IPS-18c (cell line): ENCODE measurements around the gene AGTR1.

Experiments used
- H3K4me3 ChIP-seq: 2 replicates; pipeline ENCODE4 v1.7.0; 2013; ENCODE audit warnings: low read depth, mild to moderate bottlenecking, low read length, moderate library complexity; ENCODE audit not compliant: insufficient read depth
- H3K9me3 ChIP-seq: one replicate; pipeline ENCODE4 v1.6.1; 2013; ENCODE audit warnings: mild to moderate bottlenecking, low read length, moderate library complexity; ENCODE audit not compliant: control insufficient read depth, insufficient read depth

AGTR1 gene

DNA sequence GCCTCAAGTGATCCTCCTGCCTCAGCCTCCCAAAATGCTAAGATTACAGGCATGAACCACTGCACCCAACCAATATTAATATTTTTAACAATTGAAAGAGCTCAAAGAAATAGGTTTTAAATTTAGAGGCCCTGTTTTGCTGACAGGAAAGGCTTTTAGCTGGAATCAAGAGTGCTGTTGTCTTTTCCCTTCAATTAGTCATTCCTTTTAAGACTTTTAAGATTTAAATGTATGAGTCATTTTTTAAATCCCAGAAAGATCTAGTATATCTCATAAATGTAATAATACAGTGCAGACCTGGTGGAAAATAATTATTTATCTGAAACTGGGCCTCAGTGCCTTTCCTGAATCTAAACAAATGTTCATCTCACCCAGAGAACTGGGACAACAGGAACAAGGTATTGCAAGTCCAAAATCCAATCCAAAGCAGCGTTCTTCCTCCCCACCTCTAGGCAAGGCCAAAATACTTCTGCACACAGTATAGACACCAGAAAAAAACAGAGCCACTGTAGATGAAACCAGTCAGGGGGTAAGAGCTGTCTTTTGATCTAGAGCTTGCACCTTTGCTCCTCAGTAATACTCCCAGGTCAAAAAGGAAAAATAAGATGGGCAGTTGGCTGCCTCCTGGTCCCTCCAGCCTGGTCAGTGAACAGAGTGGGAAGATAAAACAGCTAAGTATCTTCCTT is 14.4 kb downstream of the AGTR1 start:
- H3K4me3 ChIP-seq, result no peak overlapping the region
- no peaks in the 10 kb centered on the region for H3K9me3 ChIP-seq

DNA sequence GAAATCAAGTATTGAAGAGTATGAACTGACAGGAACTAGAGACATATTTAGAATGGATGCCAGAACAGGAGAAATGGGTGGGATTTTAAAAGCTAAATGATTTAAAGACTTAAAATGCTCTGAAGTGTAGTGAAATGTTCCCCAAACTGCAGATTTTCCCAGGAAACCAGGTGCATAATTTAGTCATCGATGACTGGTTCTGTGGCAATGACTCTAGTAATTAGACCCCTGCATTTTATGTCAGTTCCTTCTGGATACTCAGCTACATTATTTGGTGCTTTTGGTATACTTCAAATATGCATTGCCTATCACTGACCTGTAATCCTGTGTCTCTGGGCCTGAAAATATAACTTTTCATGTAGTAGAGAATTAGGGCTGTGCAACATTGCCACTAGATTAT is 16.8 kb downstream of the AGTR1 start:
- Histone ChIP-seq H3K9me3 (no peaks in the 10 kb centered on the region), H3K4me3 (no peak overlapping the region)

DNA sequence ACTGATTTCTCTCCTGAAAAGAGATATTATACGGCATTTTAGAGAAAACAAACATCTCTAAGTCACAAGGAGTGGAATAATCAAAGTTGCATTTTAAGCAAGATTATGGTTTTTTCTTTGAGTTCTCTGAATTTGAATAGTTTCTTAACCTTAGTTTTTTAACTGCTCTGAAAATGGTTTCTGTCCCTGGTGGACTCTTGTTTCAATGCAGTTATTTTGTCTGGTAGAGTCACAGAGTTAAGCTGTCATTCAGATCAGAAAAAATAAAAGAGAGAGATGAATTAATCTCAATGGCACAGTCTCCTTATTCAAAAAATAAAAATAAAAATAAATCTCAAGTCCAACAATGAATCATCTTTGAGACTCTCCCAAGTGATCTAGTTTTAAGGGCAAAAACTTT is 19.0 kb downstream of the AGTR1 start:
- Histone ChIP-seq H3K4me3 (no peak overlapping the region), H3K9me3 (no peaks in the 10 kb centered on the region)

DNA sequence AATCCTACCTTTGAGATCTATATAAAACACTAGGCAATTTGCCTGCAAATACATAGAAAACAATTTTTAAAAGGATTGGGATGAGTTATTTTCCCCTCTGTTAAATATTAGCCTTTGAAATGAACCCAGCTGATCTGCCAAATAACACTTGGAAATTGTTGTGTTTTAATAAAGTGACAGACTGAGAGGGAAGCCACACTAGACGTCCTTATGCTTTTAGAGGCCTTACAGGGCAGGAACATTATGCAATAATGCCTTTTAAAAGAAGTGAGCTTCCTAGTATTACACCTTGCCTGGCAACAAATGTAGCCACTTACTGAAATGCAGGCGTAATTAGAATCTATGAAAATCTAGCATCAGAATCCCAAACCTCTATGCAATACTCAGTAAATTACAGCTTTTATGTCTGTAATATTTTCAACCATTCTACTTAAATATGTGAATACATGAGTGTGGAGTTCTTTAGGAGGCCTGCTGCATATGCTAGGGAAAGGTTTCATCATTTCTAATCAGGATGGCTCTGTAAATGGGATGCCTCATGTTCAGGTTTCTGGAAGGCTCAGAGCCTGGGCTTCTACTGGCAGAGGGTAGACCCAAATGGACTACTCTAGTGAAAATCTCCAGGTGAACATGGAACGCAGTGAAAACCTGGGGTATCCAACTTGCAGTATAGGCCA is 20.3 kb downstream of the AGTR1 start:
- H3K9me3 ChIP-seq, result no peaks in the 10 kb centered on the region
- no peak overlapping the region for H3K4me3 ChIP-seq

DNA sequence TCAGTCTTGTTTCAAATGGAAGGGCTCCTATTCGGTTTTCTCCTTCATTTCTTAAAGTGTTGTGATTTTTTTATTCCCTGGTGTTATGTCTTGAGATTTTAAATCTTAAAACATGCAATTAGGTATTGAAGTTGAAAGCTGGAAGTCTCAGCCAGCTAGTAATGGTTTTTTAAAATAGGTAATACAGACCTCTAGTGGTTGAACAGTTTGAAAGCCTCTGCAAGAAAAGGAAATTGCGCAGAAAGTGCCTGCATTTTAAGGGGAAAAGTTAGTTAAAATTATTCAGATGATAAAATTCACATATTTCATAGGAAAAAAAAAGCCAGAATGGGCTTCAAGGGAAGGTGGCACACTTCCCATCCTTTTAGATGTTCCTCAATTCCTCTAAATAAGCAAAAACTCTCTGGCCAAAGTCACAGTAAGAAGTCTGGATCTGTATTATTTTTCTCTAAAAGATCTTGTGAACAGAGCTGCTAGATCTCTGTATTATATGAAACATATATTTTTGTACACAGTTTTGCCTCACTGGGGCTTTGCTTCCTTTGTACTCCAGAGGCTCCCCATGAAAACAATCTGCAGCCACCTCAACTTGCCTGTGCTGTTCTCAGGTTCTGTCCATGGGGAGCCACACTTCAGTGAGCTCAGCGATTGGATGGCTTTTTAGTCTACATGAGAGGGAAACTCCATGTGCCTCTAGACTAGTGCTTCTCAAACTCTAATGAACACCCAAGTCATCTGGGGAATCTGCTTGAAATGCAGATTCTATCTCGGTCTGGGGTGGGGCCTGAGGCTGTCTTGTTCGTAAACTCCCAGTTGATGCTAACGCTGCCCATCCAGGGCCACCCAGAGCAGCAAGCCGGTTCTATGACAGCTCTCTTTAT is 21.5 kb downstream of the AGTR1 start:
- Histone ChIP-seq H3K4me3 (no peak overlapping the region), H3K9me3 (no peaks in the 10 kb centered on the region)

DNA sequence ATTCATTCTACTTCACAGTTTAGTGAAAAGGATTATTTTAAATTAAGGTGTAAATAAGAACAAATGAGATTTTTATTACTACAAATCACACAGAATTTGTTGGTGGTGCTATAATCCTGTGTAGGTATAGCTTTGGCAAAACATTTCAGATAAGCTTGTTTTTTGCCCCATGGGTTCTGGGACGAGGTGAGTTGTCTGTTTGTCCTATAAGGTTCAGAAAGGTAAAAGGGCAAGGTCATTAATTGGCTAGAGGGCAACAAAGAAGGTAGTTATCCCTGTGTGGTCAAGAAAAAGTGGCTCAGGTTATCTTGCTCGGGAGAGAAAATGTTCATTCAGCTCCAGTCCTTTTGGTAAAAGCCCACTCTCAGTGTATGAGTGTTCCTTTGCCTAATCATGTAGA is 23.2 kb downstream of the AGTR1 start:
- H3K9me3 ChIP-seq, result no peaks in the 10 kb centered on the region

DNA sequence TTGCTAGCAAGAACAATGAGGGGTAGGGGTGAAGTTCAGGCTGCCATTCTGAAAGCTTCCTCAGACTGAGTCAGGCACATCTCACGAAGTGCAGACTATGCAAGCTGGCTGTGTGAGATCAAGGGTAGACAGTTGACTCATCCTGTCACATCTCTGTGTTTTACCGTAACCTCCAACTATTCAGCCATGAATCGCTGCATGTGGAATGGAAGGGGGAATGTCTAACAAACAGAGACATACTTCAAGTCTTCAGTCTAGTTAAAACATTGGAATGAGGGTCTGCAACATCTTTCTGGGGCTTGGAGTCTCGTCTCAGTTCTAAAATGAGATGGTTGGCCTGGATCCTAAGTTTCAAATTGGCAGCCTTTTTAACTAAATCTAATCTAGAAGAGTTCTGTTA is 25.9 kb downstream of the AGTR1 start:
- no peak overlapping the region for H3K4me3 ChIP-seq
- no peaks in the 10 kb centered on the region for H3K9me3 ChIP-seq

More for the DNA sequence above, 23.2 kb downstream of the AGTR1 start:
- no peak overlapping the region for H3K4me3 ChIP-seq

DNA sequence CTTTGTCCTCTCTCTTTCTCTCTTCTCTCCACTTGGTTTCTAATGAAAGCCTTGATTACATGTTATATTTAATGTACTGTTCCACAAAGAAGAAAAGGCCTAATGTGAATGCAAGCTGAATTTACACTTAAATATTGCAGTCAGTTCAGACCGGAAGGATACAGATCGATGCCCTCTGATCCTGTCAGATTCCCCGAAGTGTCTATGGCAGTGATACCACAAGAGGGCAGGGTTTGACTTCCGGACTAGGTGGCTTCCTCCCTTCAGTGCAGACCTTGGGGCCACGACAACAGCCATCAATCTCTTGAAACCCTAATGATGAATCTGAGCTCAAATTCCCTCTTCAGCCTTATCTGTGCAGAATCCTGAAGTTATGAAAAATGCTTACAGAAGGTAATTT is 29.5 kb downstream of the AGTR1 start:
- Histone ChIP-seq H3K9me3 (no peaks in the 10 kb centered on the region), H3K4me3 (no peak overlapping the region)

DNA sequence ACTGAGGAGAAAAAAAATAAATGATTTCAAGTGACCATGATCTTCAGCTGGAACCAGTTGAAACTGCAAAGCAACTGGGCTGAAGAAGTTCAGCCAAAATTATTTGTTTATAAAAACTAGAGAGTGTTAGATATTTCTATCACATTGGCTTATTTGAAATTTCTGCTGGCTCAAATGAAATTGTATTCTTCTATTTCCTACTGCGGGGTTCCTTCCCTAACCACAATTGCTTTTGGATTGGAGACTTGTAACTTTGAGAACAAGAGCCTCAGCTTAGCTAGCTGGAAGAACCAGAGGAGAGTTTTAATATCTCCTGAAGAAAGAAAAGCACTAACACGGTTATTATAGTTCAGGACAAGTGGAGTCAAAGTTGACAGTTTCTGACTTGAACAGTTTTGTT is 31.1 kb downstream of the AGTR1 start:
- H3K9me3 ChIP-seq, result no peaks in the 10 kb centered on the region
- no peak overlapping the region for H3K4me3 ChIP-seq

DNA sequence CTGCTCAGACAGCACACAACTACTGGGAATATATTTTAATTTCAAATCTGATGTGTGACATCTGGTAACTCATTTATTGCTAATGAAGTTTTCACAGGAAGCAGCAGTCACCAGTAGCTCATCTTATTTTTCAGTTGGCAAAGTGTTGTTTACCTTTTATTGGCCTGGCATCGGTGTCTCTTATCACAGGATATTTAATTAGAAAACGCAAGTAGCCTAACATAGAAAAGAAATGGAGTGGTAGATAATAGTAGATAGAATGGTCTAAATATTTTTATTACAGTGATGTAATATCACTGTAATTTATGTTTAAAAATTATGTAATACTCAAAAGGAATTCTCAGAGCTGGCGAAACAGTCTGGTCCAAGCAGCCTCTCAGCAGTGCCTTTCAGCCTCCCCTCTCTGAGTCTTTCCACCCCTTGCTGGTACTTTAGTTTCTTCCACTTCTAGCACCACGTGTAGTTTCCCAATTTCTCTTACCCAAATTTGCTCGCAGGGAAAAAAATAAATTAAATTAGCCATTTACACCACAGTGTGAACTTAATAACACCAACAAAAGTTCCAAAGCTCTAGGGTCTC is 31.9 kb downstream of the AGTR1 start:
- H3K4me3 ChIP-seq, result no peak overlapping the region
- no peaks in the 10 kb centered on the region for H3K9me3 ChIP-seq

DNA sequence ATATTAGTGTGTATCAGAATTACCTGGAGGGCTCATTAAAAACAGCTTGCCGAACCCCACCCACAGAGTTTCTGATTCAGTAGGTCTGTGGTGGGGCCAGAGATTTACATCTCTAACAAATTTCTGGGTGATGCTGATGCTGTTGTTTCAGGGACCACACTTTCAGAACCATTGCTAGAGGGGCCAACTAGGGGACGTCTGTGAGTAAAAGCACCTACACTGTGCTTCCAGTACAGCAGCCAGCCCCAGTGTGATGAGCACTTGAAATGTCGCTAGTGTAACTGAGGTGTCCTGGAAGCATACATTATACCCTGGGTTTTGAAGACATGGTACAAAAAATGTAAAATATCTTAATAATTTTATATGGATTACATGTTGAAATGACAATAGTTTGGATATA is 33.0 kb downstream of the AGTR1 start:
- no peaks in the 10 kb centered on the region for H3K9me3 ChIP-seq
- H3K4me3 ChIP-seq, result no peak overlapping the region

DNA sequence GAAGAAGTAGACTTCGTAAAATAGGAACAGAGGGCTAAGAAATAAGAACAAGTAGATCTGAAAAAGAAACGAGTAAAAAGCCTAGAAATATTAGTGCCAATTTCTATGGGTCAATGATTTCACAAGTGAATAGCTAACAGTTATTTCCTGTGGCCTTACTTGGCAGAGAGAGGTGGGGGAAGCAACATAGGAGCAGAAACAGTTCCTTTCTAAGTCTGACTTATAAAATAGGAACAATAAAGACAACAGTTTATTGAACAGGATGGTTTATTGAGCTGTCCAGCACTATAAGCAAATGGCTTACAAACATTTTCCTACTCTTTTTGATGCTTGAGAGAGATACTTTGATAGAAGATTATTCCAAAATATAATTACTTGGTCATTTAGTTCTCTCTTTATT is 37.9 kb downstream of the AGTR1 start:
- H3K9me3 ChIP-seq, result no peaks in the 10 kb centered on the region
- H3K4me3 ChIP-seq, result no peak overlapping the region

DNA sequence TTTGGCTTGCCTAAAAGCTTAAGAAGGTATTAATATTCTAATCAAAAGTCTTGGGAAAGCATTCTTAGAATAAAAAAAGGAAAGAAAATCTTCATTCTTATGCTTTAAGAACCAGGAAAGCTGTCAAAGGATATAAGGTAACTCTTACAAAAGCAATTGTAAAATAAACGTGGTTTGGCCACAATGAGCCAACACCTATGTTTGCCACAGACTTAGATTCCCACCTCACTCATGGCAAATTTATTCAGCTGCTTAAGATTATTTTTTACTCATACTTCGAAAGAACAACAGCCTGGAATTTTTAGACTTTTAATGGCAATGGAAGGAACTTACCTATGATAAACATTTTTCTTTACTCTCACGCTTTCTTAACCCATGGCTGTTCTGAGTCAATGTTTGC is 38.4 kb downstream of the AGTR1 start:
- Histone ChIP-seq H3K9me3 (no peaks in the 10 kb centered on the region), H3K4me3 (no peak overlapping the region)

DNA sequence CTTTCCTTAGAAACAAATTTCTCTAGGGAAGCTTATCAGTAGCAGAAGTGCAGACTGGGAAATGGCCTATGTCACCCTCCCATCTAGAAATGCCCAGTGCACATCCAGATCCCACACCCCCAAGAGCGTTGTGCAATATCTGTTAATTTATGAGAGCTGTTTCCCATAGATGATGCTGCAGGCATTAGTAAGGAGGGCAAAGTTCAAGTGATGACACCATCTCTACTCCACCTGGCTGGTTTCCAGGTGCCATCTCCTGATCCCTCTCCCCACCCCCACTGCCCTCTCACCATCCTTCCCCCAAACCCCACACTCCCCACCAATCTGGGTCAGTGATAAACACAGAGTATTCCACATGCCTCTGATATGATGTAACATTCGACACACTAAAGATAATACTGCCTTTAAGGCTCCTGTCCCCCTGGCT is 39.4 kb downstream of the AGTR1 start:
- no peaks in the 10 kb centered on the region for H3K9me3 ChIP-seq
- no peak overlapping the region for H3K4me3 ChIP-seq

DNA sequence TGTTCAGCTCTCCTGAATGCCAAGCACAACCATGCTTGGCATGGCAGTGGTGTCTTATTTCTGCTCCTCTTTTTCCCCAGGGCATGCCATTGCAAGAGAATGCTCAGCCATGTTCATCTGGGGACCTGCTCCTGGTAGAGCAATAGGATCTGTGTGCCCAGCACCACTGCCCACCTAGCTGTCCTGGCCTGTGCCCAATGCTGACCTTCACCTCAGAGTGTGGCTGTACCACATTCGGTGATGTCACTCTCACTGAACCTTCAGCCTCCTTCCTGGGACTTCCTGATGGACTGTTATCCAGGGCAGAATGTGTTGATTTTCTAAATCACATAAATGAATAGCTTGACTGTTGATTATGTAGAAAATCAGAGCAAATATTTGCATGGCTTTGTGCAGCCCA is 42.0 kb downstream of the AGTR1 start:
- H3K4me3 ChIP-seq, result no peak overlapping the region
- no peaks in the 10 kb centered on the region for H3K9me3 ChIP-seq

DNA sequence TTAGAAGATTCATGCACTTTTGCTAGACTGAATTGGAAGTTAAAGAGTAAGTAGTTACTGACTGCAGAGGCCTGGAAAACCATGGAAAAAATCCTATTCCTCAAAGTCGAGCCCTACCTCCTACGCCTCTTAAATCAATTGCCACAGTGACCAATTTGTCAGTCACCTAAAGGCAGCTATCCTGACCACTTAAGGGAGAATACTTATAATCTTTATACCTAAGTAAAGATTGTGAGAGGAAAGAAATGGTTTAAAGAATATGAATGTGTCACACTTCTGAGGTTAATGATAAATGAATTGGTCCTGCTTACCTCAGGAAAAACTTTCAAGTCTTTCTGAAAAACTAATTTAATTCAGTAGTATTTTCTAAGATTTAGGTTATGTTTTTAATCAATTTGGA is 42.6 kb downstream of the AGTR1 start:
- Histone ChIP-seq H3K9me3 (no peaks in the 10 kb centered on the region), H3K4me3 (no peak overlapping the region)

DNA sequence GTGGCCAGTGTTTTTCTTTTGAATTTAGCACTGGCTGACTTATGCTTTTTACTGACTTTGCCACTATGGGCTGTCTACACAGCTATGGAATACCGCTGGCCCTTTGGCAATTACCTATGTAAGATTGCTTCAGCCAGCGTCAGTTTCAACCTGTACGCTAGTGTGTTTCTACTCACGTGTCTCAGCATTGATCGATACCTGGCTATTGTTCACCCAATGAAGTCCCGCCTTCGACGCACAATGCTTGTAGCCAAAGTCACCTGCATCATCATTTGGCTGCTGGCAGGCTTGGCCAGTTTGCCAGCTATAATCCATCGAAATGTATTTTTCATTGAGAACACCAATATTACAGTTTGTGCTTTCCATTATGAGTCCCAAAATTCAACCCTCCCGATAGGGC is 43.5 kb downstream of the AGTR1 start:
- H3K9me3 ChIP-seq, result no peaks in the 10 kb centered on the region
- H3K4me3 ChIP-seq, result no peak overlapping the region

DNA sequence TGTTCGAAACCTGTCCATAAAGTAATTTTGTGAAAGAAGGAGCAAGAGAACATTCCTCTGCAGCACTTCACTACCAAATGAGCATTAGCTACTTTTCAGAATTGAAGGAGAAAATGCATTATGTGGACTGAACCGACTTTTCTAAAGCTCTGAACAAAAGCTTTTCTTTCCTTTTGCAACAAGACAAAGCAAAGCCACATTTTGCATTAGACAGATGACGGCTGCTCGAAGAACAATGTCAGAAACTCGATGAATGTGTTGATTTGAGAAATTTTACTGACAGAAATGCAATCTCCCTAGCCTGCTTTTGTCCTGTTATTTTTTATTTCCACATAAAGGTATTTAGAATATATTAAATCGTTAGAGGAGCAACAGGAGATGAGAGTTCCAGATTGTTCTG is 44.4 kb downstream of the AGTR1 start:
- no peak overlapping the region for H3K4me3 ChIP-seq
- H3K9me3 ChIP-seq, result no peaks in the 10 kb centered on the region
